ENCODE data around the gene FCRL6. TPM values are rescaled to one million over a fixed set of nuclear protein-coding genes. Genes with fewer than 3 reads are reported as not detected.

The FCRL6 gene
- total RNA-seq, 3 donors from 2014 or later: 0.38 to 0.82 (median 0.41) TPM

DNA sequence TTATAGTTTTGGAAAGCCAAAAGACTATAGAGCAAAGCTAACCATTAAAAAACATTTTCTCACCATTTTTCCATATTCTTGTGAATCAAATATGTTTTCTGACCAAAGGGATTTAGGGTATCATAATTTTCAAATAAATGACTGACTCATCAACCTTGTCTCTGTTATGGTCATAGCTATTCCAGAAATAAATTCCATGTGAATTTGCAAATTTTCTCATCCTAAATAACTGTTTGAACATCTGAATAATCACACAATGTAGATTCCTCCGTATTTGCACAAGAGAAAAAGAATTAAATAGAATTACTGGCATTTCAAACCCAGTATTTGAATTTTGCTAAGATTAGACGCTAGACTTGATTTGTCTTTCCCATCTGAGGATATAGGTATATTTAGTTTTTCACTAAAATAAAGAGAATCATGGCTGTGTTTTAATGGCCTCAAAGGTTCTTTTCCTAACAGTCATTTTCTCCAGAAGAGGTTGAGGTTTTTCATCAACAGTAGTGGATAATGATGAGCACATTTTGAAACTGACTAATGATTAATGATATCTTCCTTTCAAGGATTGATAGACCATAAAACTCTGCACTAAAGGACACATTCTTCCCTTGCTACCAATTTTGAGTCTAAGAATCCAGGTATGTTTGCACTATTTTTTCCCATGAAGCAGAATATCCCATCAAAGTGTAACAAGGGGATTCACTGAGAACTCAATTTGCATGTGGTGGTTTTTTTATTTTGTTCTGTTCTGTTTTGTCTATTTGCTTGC, 30.8 kb upstream of the FCRL6 start:
- DNase-seq (no peak), ATAC-seq (no peak)
- Histone ChIP-seq H3K36me3 (ENCODE audit: low read depth) (no peaks in the 10 kb centered on the region), H3K4me3 (no peak overlapping the region), H3K9me3 (no peaks in the 10 kb centered on the region), H3K4me1 (ENCODE audit: low read depth) (no peaks in the 10 kb centered on the region)
- intact Hi-C loops (cut with DNase I, micrococcal nuclease): no loop called here
- TF ChIP-seq, protein P1, sequence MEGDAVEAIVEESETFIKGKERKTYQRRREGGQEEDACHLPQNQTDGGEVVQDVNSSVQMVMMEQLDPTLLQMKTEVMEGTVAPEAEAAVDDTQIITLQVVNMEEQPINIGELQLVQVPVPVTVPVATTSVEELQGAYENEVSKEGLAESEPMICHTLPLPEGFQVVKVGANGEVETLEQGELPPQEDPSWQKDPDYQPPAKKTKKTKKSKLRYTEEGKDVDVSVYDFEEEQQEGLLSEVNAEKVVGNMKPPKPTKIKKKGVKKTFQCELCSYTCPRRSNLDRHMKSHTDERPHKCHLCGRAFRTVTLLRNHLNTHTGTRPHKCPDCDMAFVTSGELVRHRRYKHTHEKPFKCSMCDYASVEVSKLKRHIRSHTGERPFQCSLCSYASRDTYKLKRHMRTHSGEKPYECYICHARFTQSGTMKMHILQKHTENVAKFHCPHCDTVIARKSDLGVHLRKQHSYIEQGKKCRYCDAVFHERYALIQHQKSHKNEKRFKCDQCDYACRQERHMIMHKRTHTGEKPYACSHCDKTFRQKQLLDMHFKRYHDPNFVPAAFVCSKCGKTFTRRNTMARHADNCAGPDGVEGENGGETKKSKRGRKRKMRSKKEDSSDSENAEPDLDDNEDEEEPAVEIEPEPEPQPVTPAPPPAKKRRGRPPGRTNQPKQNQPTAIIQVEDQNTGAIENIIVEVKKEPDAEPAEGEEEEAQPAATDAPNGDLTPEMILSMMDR (IDR thresholded peaks at IDR 0.05): no peak

DNA sequence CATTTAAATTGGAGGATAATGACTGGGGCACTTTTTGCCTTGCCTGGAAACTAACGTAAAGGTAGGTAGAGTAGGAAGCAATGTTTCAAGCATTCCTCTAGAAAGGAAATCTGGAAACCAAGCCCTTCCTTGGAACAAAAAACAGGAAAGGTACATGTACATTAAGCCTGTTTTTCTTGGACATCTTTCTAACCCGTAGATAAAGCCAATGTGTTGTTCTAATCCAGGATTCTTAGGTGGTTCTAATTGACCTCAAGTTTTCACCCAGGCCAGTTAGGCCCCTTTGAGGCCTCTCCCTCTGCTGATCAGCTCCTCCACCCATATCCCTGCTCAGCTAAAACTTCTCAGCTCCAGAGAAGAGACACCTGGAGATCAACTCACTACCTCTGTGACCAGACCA, 27.7 kb upstream of the FCRL6 start:
- ATAC-seq: no peak

DNA sequence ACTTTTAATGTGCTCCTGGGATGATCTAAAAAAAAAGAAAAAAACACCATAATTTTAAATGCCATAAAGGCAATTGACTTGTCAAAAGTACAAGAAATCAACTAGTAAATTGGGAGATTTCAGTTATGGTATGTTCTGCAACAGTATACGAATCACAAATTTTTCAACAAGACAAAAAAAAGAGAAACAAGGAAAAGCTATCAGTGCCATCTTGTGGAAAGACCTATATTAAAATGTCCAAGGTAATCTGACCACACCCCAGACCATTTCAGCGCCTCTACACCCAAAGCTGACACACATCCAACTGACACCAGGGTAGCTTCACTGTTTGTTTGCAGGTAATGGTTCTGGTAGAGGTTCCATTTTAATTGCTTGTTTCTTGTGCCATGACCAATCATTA, 26.4 kb upstream of the FCRL6 start:
- ATAC-seq (no peak), DNase-seq (peak in 1 of 3 donors; percentile 14)
- TF ChIP-seq, protein P1 (IDR thresholded peaks at IDR 0.05): no peak
- H3K36me3 ChIP-seq (ENCODE audit: low read depth): no peaks in the 10 kb centered on the region
- no peaks in the 10 kb centered on the region for H3K9me3 ChIP-seq
- H3K4me1 ChIP-seq (ENCODE audit: low read depth): peaks cover 5% of the 10 kb centered on the region
- H3K4me3 ChIP-seq: no peak overlapping the region
- intact Hi-C loops (cut with DNase I, micrococcal nuclease): no loop called here

More for the DNA sequence above, 27.7 kb upstream of the FCRL6 start:
- intact Hi-C loops (cut with DNase I, micrococcal nuclease): no loop called here
- H3K4me1 ChIP-seq (ENCODE audit: low read depth): no peaks in the 10 kb centered on the region
- TF ChIP-seq, protein P1 (IDR thresholded peaks at IDR 0.05): no peak
- H3K9me3 ChIP-seq: no peaks in the 10 kb centered on the region
- no peak for DNase-seq
- H3K36me3 ChIP-seq (ENCODE audit: low read depth): no peaks in the 10 kb centered on the region
- no peak overlapping the region for H3K4me3 ChIP-seq

DNA sequence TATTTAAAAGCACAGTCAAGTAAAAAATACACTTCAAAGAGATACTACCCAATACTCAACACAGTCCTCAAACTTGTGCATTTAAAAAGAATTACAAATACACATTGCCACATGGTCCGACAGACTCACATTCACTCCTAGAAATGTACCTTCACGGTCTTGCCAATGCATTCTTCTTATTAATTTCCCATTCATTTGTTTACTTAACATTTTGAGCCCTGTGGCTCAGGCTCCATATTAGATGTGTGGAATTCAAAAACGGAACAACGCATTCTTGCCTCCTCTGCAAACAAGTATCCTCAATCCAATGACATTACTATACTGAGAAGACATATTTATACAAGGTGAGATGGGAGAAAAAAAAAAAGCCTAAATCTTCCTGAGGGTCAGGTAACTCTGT, 23.9 kb upstream of the FCRL6 start:
- TF ChIP-seq, protein P1 (IDR thresholded peaks at IDR 0.05): no peak
- intact Hi-C loops (cut with DNase I, micrococcal nuclease): no loop called here
- Histone ChIP-seq H3K9me3 (no peaks in the 10 kb centered on the region), H3K4me1 (ENCODE audit: low read depth) (peaks cover 5% of the 10 kb centered on the region), H3K4me3 (no peak overlapping the region), H3K36me3 (ENCODE audit: low read depth) (no peaks in the 10 kb centered on the region)
- DNase-seq: no peak
- ATAC-seq: no peak

DNA sequence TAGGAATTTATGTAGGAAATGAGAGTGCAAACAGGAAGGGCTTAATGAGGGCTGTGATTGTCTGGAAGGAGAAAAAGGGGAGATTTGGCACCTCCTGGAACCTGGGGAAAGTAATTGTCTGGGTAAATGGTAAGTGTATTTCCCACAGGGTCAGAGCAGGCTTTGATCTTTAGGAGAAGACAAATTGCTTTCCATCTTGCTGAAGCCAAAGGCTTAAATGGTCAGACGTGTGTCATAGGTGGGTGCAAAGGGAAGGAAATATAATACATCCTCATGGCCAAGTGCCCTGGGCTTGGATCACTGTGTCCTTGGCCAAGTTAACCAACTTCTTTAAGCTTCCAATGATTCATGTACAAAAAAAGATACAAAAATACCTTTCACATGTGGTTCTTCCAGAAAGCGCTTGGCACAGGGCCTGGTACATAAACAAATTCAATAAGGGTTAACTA, 22.7 kb upstream of the FCRL6 start:
- intact Hi-C loops (cut with DNase I, micrococcal nuclease): no loop called here
- TF ChIP-seq, protein P1 (IDR thresholded peaks at IDR 0.05): no peak
- ATAC-seq: no peak

More for the DNA sequence above, 22.7 kb upstream of the FCRL6 start:
- H3K9me3 ChIP-seq: no peaks in the 10 kb centered on the region
- DNase-seq: no peak
- H3K36me3 ChIP-seq (ENCODE audit: low read depth): no peaks in the 10 kb centered on the region
- H3K4me3 ChIP-seq: no peak overlapping the region
- peaks cover 5% of the 10 kb centered on the region for H3K4me1 ChIP-seq (ENCODE audit: low read depth)

All from mucosa of descending colon (tissue), 3 donors.